Measurements from ENCODE around the gene CEACAM20. TPM values are rescaled to one million over a fixed set of nuclear protein-coding genes. Genes with fewer than 3 reads are reported as not detected.
"Not testable (repeated sequence)": the region's sequence is repeated elsewhere in the genome, so short reads cannot be mapped to it uniquely, and the experiment has no call there.

Gene CEACAM20
- total RNA-seq, 1 experiment from 2014 or later = 0.28 TPM

GRCh38 chr19:44476559-44477408 is 52.7 kb downstream of the CEACAM20 start:
- no peak for TF ChIP-seq CTCF (IDR thresholded peaks at IDR 0.05; ENCODE audit: unreplicated experiment)
- Mint-ChIP-seq H3K27ac (ENCODE audit: unreplicated experiment) (peak overlapping the region; percentile 62), H3K4me1 (ENCODE audit: low read depth, unreplicated experiment) (no peaks in the 10 kb centered on the region), H3K9me3 (ENCODE audit: low read depth, unreplicated experiment) (peaks cover 25% of the 10 kb centered on the region), H3K36me3 (ENCODE audit: insufficient read depth, unreplicated experiment) (peaks cover 53% of the 10 kb centered on the region), H3K4me3 (ENCODE audit: low read depth, unreplicated experiment) (no peak overlapping the region), H3K27me3 (ENCODE audit: unreplicated experiment) (no peaks in the 10 kb centered on the region)
- CTCF ChIA-PET = no interaction called here
- DNase-seq = no peak
- intact Hi-C loops (cut with micrococcal nuclease; ENCODE audit: unreplicated experiment) = no loop called here
- no TSS peak for BruUV-seq (replicated peaks)

GRCh38 chr19:44468730-44469129 is 60.7 kb downstream of the CEACAM20 start:
- H3K9me3 Mint-ChIP-seq (ENCODE audit: low read depth, unreplicated experiment) = peaks cover 30% of the 10 kb centered on the region
- H3K27me3 Mint-ChIP-seq (ENCODE audit: unreplicated experiment); BruUV-seq (replicated peaks); H3K27ac Mint-ChIP-seq (ENCODE audit: unreplicated experiment); H3K4me1 Mint-ChIP-seq (ENCODE audit: low read depth, unreplicated experiment); intact Hi-C loops (cut with micrococcal nuclease; ENCODE audit: unreplicated experiment); CTCF ChIA-PET; DNase-seq; H3K4me3 Mint-ChIP-seq (ENCODE audit: low read depth, unreplicated experiment): not testable (repeated sequence)
- H3K36me3 Mint-ChIP-seq (ENCODE audit: insufficient read depth, unreplicated experiment) = peaks cover 12% of the 10 kb centered on the region

GRCh38 chr19:44462600-44463286 is 66.7 kb downstream of the CEACAM20 start:
- H3K4me1 Mint-ChIP-seq (ENCODE audit: low read depth, unreplicated experiment); intact Hi-C loops (cut with micrococcal nuclease; ENCODE audit: unreplicated experiment); H3K27ac Mint-ChIP-seq (ENCODE audit: unreplicated experiment); H3K36me3 Mint-ChIP-seq (ENCODE audit: insufficient read depth, unreplicated experiment); H3K27me3 Mint-ChIP-seq (ENCODE audit: unreplicated experiment); H3K4me3 Mint-ChIP-seq (ENCODE audit: low read depth, unreplicated experiment); DNase-seq; CTCF ChIA-PET; BruUV-seq (replicated peaks): not testable (repeated sequence)
- peaks cover 17% of the 10 kb centered on the region for H3K9me3 Mint-ChIP-seq (ENCODE audit: low read depth, unreplicated experiment)

Other genes starting within 250 kb of the CEACAM20 start
- 8.1 and 8.5 TPM in 2 replicates for gene ZNF235, start 224.7 kb downstream of the CEACAM20 start, total RNA-seq (2022)
- 5.6 and 5.7 TPM in 2 replicates for gene ZNF112, start 173.0 kb downstream of the CEACAM20 start, total RNA-seq (2022)
- 5.8 and 6.5 TPM in 2 replicates for gene ZNF285, start 128.1 kb downstream of the CEACAM20 start, total RNA-seq (2022)
- 4.0 and 4.2 TPM in 2 replicates for gene ZNF229, start 81.2 kb downstream of the CEACAM20 start, total RNA-seq (2022)
- 12.7 TPM in 2 replicates for gene ZNF180, start 29.2 kb downstream of the CEACAM20 start, total RNA-seq (2022)
- gene IGSF23, start 83.9 kb upstream of the CEACAM20 start, total RNA-seq (2022) = not detected in 2 replicates
- 176 and 215 TPM in 2 replicates for gene PVR, start 114.2 kb upstream of the CEACAM20 start, total RNA-seq (2022)
- gene CEACAM19, start 141.8 kb upstream of the CEACAM20 start, total RNA-seq (2022) = 66.2 and 67.8 TPM in 2 replicates
- 0.38 TPM in 1 of 2 replicates, not detected in the other for gene CEACAM16, start 169.5 kb upstream of the CEACAM20 start, total RNA-seq (2022)
- 37.7 and 41.5 TPM in 2 replicates for gene BCL3, start 219.0 kb upstream of the CEACAM20 start, total RNA-seq (2022)
- gene CBLC, start 248.2 kb upstream of the CEACAM20 start, total RNA-seq (2022) = 54.3 and 63.1 TPM in 2 replicates

All from Calu3 (cell line).